WTC11 (cell line): ENCODE results near the gene TCP11L2.

Source experiments
- CTCF ChIP-seq: fragments of 200-600 bp; IDR thresholded peaks from 2 replicates; pipeline ENCODE4 v1.8.0; 2022; ENCODE audit warnings: antibody characterized with exemption
- E2F1 ChIP-seq: sonication (generic); formaldehyde crosslinking; IDR thresholded peaks from 2 replicates; pipeline ENCODE4 v1.8.0; 2022; ENCODE audit warnings: mild to moderate bottlenecking, missing genetic modification reagents
- ELF4 ChIP-seq: sonication (generic); formaldehyde crosslinking; IDR thresholded peaks from 2 replicates; pipeline ENCODE4 v1.8.1; 2022; ENCODE audit warnings: low read depth, mild to moderate bottlenecking, moderate library complexity, missing genetic modification reagents
- FOXP4 ChIP-seq: sonication (generic); formaldehyde crosslinking; IDR thresholded peaks from 2 replicates; pipeline ENCODE4 v1.8.0; 2022; ENCODE audit warnings: mild to moderate bottlenecking, missing genetic modification reagents
- HMGXB4 ChIP-seq: sonication (generic); formaldehyde crosslinking; IDR thresholded peaks from 2 replicates; pipeline ENCODE4 v1.8.1; 2023; ENCODE audit warnings: mild to moderate bottlenecking, moderate library complexity, missing genetic modification reagents
- JUN ChIP-seq: sonication (generic); formaldehyde crosslinking; IDR thresholded peaks from 2 replicates; pipeline ENCODE4 v1.8.0; 2023; ENCODE audit warnings: mild to moderate bottlenecking, missing genetic modification reagents
- MAX ChIP-seq: sonication (generic); formaldehyde crosslinking; IDR thresholded peaks from 2 replicates; pipeline ENCODE4 v1.8.0; 2022; ENCODE audit warnings: mild to moderate bottlenecking, missing genetic modification reagents
- MLX ChIP-seq: sonication (generic); formaldehyde crosslinking; IDR thresholded peaks from 2 replicates; pipeline ENCODE4 v1.8.1; 2023; ENCODE audit warnings: mild to moderate bottlenecking, missing genetic modification reagents, moderate library complexity
- NFATC4 ChIP-seq: fragments of 250-450 bp; sonication (Bioruptor Pico); IDR thresholded peaks from 2 replicates; pipeline ENCODE4 v1.9.0; 2021; ENCODE audit warnings: mild to moderate bottlenecking
- NR2C2 ChIP-seq: sonication (generic); formaldehyde crosslinking; IDR thresholded peaks from 2 replicates; pipeline ENCODE4 v1.8.0; 2022; ENCODE audit warnings: mild to moderate bottlenecking, missing genetic modification reagents
- PREB ChIP-seq: sonication (generic); formaldehyde crosslinking; IDR thresholded peaks from 2 replicates; pipeline ENCODE4 v1.8.1; 2022; ENCODE audit warnings: mild to moderate bottlenecking, missing genetic modification reagents, moderate library complexity, borderline replicate concordance
- TEAD1 ChIP-seq: sonication (generic); formaldehyde crosslinking; IDR thresholded peaks from 2 replicates; pipeline ENCODE4 v1.8.0; 2022; ENCODE audit warnings: mild to moderate bottlenecking, missing genetic modification reagents
- ZNF263 ChIP-seq: sonication (generic); formaldehyde crosslinking; IDR thresholded peaks from 2 replicates; pipeline ENCODE4 v1.8.1; 2022; ENCODE audit warnings: low read depth, mild to moderate bottlenecking, moderate library complexity, missing genetic modification reagents

- TF ChIP-seq NR2C2 (CRISPR knock-in tag) (no peak), CTCF (no peak), E2F1 (CRISPR knock-in tag) (no peak), MAX (no peak), JUN (CRISPR knock-in tag) (no peak), NFATC4 (CRISPR knock-in tag) (no peak), HMGXB4 (CRISPR knock-in tag) (no peak), ZNF263 (no peak), TEAD1 (CRISPR knock-in tag) (no peak), FOXP4 (CRISPR knock-in tag) (no peak), MLX (CRISPR knock-in tag) (no peak), ELF4 (CRISPR knock-in tag) (no peak), PREB (CRISPR knock-in tag) (no peak)
Observed at GRCh38 chr12:106273491-106273890, 29.0 kb upstream of the TCP11L2 start.
